HG02852 (cell line): Measurements from ENCODE around the gene AFF4.
"Not testable (repeated sequence)": the region's sequence is repeated elsewhere in the genome, so short reads cannot be mapped to it uniquely, and the experiment has no call there.

Experiments
- ATAC-seq: cut with Tn5 transposase; IDR thresholded peaks from one replicate; pipeline ENCODE4 v1.9.1; 2021; ENCODE audit warnings: mild to moderate bottlenecking, moderate library complexity; ENCODE audit not compliant: unreplicated experiment

The AFF4 gene

GRCh38 chr5:132961123-132961815, 2.2 kb downstream of the AFF4 start:
- ATAC-seq = not testable (repeated sequence)

- not testable (repeated sequence) for ATAC-seq
These were observed 7.2 kb downstream of the AFF4 start for GRCh38 chr5:132956166-132956799.

- no peak for ATAC-seq
These were observed 9.7 kb downstream of the AFF4 start for GRCh38 chr5:132953710-132954109.

- ATAC-seq = no peak
These were observed 10.6 kb downstream of the AFF4 start for GRCh38 chr5:132952829-132953228.

- no peak for ATAC-seq
These were observed 11.5 kb downstream of the AFF4 start for GRCh38 chr5:132951897-132952296.

GRCh38 chr5:132949136-132949535, 14.3 kb downstream of the AFF4 start:
- no peak for ATAC-seq

GRCh38 chr5:132947671-132948070, 15.8 kb downstream of the AFF4 start:
- no peak for ATAC-seq

GRCh38 chr5:132945315-132945714, 18.1 kb downstream of the AFF4 start:
- not testable (repeated sequence) for ATAC-seq

GRCh38 chr5:132943362-132944022, 19.9 kb downstream of the AFF4 start:
- ATAC-seq = no peak

- ATAC-seq = no peak
These were observed 22.1 kb downstream of the AFF4 start for GRCh38 chr5:132941331-132941730.

- no peak for ATAC-seq
These were observed 35.4 kb downstream of the AFF4 start for GRCh38 chr5:132928062-132928407.

- no peak for ATAC-seq
These were observed 35.9 kb downstream of the AFF4 start for GRCh38 chr5:132927355-132928061.

- ATAC-seq = no peak
These were observed 37.0 kb downstream of the AFF4 start for GRCh38 chr5:132926437-132926836.

- no peak for ATAC-seq
These were observed 47.3 kb downstream of the AFF4 start for GRCh38 chr5:132916086-132916485.

GRCh38 chr5:132915681-132916080, 47.8 kb downstream of the AFF4 start:
- ATAC-seq = no peak

GRCh38 chr5:132909702-132910101, 53.7 kb downstream of the AFF4 start:
- no peak for ATAC-seq

- ATAC-seq = no peak
These were observed 56.3 kb downstream of the AFF4 start for GRCh38 chr5:132907161-132907560.

- no peak for ATAC-seq
These were observed 57.5 kb downstream of the AFF4 start for GRCh38 chr5:132905938-132906337.

GRCh38 chr5:132901730-132902129, 61.7 kb downstream of the AFF4 start:
- ATAC-seq = no peak

GRCh38 chr5:132901036-132901435, 62.4 kb downstream of the AFF4 start:
- no peak for ATAC-seq

GRCh38 chr5:132898094-132898493, 65.3 kb downstream of the AFF4 start:
- ATAC-seq = no peak

GRCh38 chr5:132896685-132897084, 66.7 kb downstream of the AFF4 start:
- no peak for ATAC-seq
